PC-3 (cell line): ENCODE measurements around the gene MRFAP1L1. TPM values are rescaled to one million over a fixed set of nuclear protein-coding genes. Genes with fewer than 3 reads are reported as not detected.

Experiments
- ATAC-seq: fragments of 200-7000 bp; cut with Tn5 transposase; 2 replicates; pipeline ENCODE4 v1.9.1; 2020; ENCODE audit warnings: mild to moderate bottlenecking, moderate library complexity
- BruUV-seq: library from RNA; stranded (reverse); fragments of 400-500 nt; replicated peaks from 2 replicates; lab custom pipeline; 2021; lab: Mats Ljungman, UMichigan
- CTCF ChIA-PET: fragments of 300-600 bp; sonication (Branson Sonifier 250); formaldehyde crosslinking; loops from one replicate; lab custom pipeline; 2022; ENCODE audit warnings: antibody characterized with exemption; lab: Charles Lee
- POLR2A ChIA-PET: fragments of 300-600 bp; sonication (Branson Sonifier 250); formaldehyde crosslinking; loops from one replicate; lab custom pipeline; 2022; ENCODE audit warnings: antibody characterized with exemption; ENCODE audit not compliant: unreplicated experiment; lab: Charles Lee
- DNase-seq: peaks from one replicate; pipeline ENCODE4 v3.0.0-alpha.2; 2015
- H2AFZ ChIP-seq: fragments of 300-600 bp; sonication (generic); 2 replicates; pipeline ENCODE4 v1.6.0; 2016; ENCODE audit warnings: antibody characterized with exemption, low read length
- H3F3A ChIP-seq: fragments of 300-600 bp; sonication (generic); one replicate; pipeline ENCODE4 v1.6.0; 2017; ENCODE audit warnings: antibody characterized with exemption, low read length, control low read depth, mild to moderate bottlenecking; ENCODE audit not compliant: unreplicated experiment
- H3K27ac ChIP-seq: fragments of 300-600 bp; sonication (generic); 2 replicates; pipeline ENCODE4 v1.5.1; 2016; ENCODE audit warnings: mild to moderate bottlenecking, low read length
- H3K27me3 ChIP-seq: fragments of 300-600 bp; sonication (generic); 2 replicates; pipeline ENCODE4 v1.6.1; 2016; ENCODE audit warnings: low read length, mixed read lengths
- H3K36me3 ChIP-seq: fragments of 300-600 bp; sonication (generic); 2 replicates; pipeline ENCODE4 v1.6.1; 2016; ENCODE audit warnings: low read depth, mixed run types, low read length, mixed read lengths
- H3K4me1 ChIP-seq: fragments of 300-600 bp; sonication (generic); 2 replicates; pipeline ENCODE4 v1.5.1; 2016; ENCODE audit warnings: low read length; ENCODE audit not compliant: insufficient read depth
- H3K4me2 ChIP-seq: fragments of 300-600 bp; sonication (generic); 2 replicates; pipeline ENCODE4 v1.6.0; 2016; ENCODE audit warnings: low read length
- H3K4me3 ChIP-seq: fragments of 300-600 bp; sonication (generic); 2 replicates; pipeline ENCODE4 v1.5.1; 2016; ENCODE audit warnings: mild to moderate bottlenecking, low read length, mixed read lengths
- H3K79me2 ChIP-seq: fragments of 300-600 bp; sonication (generic); 2 replicates; pipeline ENCODE4 v1.6.1; 2017; ENCODE audit warnings: low read length, mixed read lengths
- H3K9ac ChIP-seq: fragments of 300-600 bp; sonication (generic); 2 replicates; pipeline ENCODE4 v1.6.0; 2016; ENCODE audit warnings: mild to moderate bottlenecking, low read length
- H3K9me2 ChIP-seq: fragments of 300-600 bp; sonication (generic); replicated peaks from 2 replicates; pipeline ENCODE4 v1.6.1; 2016; ENCODE audit warnings: mixed run types, low read length, mixed read lengths
- H3K9me3 ChIP-seq: fragments of 300-600 bp; sonication (generic); 2 replicates; pipeline ENCODE4 v1.6.1; 2016; ENCODE audit warnings: low read length, mixed read lengths
- H4K20me1 ChIP-seq: fragments of 300-600 bp; sonication (generic); 2 replicates; pipeline ENCODE4 v1.6.1; 2016; ENCODE audit warnings: low read length, mixed read lengths
- EZH2 ChIP-seq: fragments of 300-600 bp; sonication (generic); IDR thresholded peaks from one replicate; pipeline ENCODE4 v1.6.1; 2017; ENCODE audit warnings: antibody characterized with exemption, mild to moderate bottlenecking, low read length; ENCODE audit not compliant: unreplicated experiment
- EZH2phosphoT487 ChIP-seq: fragments of 300-600 bp; sonication (generic); IDR thresholded peaks from 2 replicates; pipeline ENCODE4 v1.6.1; 2018; ENCODE audit warnings: mild to moderate bottlenecking, antibody characterized with exemption, low read length, borderline replicate concordance
- intact Hi-C: fragments of 100-400 bp; cut with micrococcal nuclease; formaldehyde crosslinking; loops from 2 replicates; pipeline ENCODE4 v1.9.0; 2023
- total RNA-seq: library from RNA; depleted of rRNA; stranded (reverse); fragments of >200 nt; gene quantifications from 2 replicates; pipeline ENCODE4 v1.2.3, GENCODE V29; 2014
- TF ChIP-seq, protein P1 (sequence below): fragments of 300-600 bp; sonication (generic); conservative IDR thresholded peaks from 2 replicates; pipeline ENCODE4 v1.5.1; 2017; ENCODE audit warnings: antibody characterized with exemption, low read depth, mild to moderate bottlenecking, low read length

The MRFAP1L1 gene
- total RNA-seq, 1 experiment from 2014 or later = 50.5 TPM

DNA sequence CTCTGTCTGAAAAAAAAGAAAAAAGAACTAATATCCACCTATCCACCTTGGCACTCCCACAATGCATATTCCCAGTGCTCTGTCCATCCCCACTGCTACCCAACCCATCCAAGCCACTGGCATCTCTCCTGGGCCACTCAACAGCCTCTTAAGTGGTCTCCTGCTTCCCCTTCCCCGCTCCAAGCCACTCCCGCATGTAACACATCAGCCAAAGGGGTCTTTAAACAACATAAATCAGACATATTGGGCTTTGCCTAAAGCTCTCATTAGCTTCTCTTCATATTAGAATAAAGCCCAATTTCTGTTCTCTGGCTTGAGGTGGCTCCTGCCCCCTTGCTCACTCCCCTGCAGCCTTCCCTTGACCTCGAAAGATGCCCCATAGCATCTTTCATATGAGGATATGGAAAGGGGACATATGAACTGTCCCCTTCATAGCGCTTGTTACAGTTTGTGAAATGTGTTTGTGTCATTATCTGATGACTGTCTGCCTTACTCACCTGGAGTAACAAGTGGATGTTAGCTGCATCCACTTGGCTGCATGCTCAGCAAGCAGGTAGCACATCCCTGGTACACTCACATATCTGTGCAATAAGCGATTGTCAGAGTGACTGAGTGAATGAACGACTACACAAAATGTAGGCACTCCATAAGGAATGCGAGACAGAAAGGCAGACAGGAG is 9.4 kb upstream of the MRFAP1L1 start:
- BruUV-seq = no TSS peak

DNA sequence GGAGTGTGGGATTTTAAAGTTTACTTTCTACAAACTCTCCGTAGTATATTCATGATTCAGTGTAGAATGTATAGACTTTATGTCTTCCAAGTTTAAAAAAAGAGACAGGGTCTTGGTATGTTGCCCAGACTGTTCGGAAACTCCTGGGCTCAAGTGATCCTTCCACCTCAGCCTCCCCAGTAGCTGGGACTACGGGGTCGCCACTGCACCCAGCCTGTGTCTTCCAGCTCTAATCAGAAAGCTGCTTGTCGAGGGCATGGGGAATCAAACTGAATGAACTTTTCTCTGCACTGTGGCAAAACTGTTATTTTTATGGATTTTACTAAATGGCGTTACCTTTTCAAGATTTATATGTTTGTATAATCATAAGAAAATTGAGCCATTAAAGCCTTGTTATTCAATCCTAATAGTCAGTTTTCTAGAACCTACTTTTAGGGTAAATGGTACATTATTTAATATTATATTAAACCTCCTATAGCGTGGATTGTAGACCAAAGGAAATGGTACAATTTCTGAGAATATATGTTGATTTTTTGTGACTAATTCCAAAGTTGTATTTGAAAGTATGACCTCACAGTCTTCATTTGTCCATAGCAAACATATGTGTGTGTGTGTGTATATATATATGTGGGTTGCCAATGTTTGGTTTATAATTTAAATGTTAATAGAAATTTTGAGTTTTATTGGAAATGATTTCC is 7.4 kb upstream of the MRFAP1L1 start:
- no peaks in the 10 kb centered on the region for H3K9me2 ChIP-seq
- H3K9me3 ChIP-seq = no peaks in the 10 kb centered on the region
- TF ChIP-seq EZH2phosphoT487 (no peak), EZH2 (no peak)
- TF ChIP-seq, protein P1, sequence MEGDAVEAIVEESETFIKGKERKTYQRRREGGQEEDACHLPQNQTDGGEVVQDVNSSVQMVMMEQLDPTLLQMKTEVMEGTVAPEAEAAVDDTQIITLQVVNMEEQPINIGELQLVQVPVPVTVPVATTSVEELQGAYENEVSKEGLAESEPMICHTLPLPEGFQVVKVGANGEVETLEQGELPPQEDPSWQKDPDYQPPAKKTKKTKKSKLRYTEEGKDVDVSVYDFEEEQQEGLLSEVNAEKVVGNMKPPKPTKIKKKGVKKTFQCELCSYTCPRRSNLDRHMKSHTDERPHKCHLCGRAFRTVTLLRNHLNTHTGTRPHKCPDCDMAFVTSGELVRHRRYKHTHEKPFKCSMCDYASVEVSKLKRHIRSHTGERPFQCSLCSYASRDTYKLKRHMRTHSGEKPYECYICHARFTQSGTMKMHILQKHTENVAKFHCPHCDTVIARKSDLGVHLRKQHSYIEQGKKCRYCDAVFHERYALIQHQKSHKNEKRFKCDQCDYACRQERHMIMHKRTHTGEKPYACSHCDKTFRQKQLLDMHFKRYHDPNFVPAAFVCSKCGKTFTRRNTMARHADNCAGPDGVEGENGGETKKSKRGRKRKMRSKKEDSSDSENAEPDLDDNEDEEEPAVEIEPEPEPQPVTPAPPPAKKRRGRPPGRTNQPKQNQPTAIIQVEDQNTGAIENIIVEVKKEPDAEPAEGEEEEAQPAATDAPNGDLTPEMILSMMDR = no peak
- H4K20me1 ChIP-seq = peaks cover 2% of the 10 kb centered on the region; the same call in 1 of the 2 replicates
- ChIA-PET CTCF (interaction anchor here (0.6 kb wide), 2 partner anchors 101 to 326 kb away, joined by 3 to 5 read pairs; a partner anchor contains a TSS), POLR2A (no interaction called here)
- peak overlapping the region; percentile 90 for H3K9ac ChIP-seq
- peak overlapping the region; percentile 54 for H3K27ac ChIP-seq
- peaks cover 22% of the 10 kb centered on the region for H3K79me2 ChIP-seq
- peak overlapping the region; percentile 89 for H3K4me3 ChIP-seq
- H3K27me3 ChIP-seq = no peaks in the 10 kb centered on the region
- H3F3A ChIP-seq = no peaks in the 10 kb centered on the region
- H3K36me3 ChIP-seq = no peaks in the 10 kb centered on the region
- peaks cover 9% of the 10 kb centered on the region for H3K4me1 ChIP-seq
- TSS peak; percentile 70 for BruUV-seq
- intact Hi-C loops = loop anchor here (1.0 to 2.0 kb wide), 2 partner anchors 42 to 157 kb away; a partner anchor contains a TSS
- H2AFZ ChIP-seq = 0 out of 2 replicates have a peak overlapping the region, but pooled peaks have one; percentile 80
- peak; percentile 17 for ATAC-seq
- peak overlapping the region; percentile 90 for H3K4me2 ChIP-seq
- DNase-seq = peak; percentile 31

More for the DNA sequence above, 9.4 kb upstream of the MRFAP1L1 start:
- ChIA-PET CTCF (no interaction called here), POLR2A (no interaction called here)
- ATAC-seq = no peak
- intact Hi-C loops = no loop called here
- Histone ChIP-seq H3K9ac (no peak overlapping the region), H3K4me1 (peaks cover 9% of the 10 kb centered on the region), H2AFZ (no peak overlapping the region), H3K79me2 (peaks cover 22% of the 10 kb centered on the region), H3F3A (no peaks in the 10 kb centered on the region), H3K27me3 (no peaks in the 10 kb centered on the region), H3K27ac (no peak overlapping the region), H3K4me2 (no peak overlapping the region), H3K9me2 (no peaks in the 10 kb centered on the region), H3K4me3 (no peak overlapping the region), H3K9me3 (no peaks in the 10 kb centered on the region), H3K36me3 (no peaks in the 10 kb centered on the region), H4K20me1 (peaks cover 2% of the 10 kb centered on the region; the same call in 1 of the 2 replicates)
- TF ChIP-seq, protein P1 = no peak
- no peak for TF ChIP-seq EZH2
- TF ChIP-seq EZH2phosphoT487 = no peak
- no peak for DNase-seq
